GM21381 (cell line): ENCODE data around the gene PPIF.
A peak's percentile ranks its signal among the peaks of the same experiment; 100 is the strongest.
"Not testable (repeated sequence)": the region's sequence is repeated elsewhere in the genome, so short reads cannot be mapped to it uniquely, and the experiment has no call there.

Source experiments
- ATAC-seq: cut with Tn5 transposase; IDR thresholded peaks from one replicate; pipeline ENCODE4 v1.9.1; 2021; ENCODE audit warnings: mild to moderate bottlenecking, moderate library complexity; ENCODE audit not compliant: unreplicated experiment

Gene PPIF

GRCh38 chr10:79329529-79329928 lies 17.7 kb upstream of the PPIF start:
- ATAC-seq = no peak

- peak; percentile 16 for ATAC-seq
These were observed 16.0 kb upstream of the PPIF start for GRCh38 chr10:79331226-79331625.

DNA sequence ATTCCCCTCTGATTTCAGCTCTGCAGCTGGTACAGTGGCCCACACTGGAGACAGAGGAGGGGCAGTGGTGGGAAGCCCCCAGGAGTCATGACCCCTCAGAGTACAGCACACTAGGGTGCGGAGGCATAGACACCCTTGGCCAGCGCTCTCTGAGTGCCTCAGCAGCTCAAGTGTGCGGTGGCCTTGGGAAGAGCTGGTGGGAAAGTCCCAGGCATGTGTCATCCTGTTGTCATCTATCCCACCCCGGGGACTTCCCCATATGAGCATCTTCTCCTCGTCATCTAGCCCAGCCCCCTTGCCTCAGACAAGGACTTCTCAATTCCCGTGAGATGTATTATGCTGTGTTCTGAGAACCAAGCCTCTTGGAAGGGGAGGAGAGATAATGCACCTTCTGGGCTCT lies 15.6 kb upstream of the PPIF start:
- ATAC-seq = peak; percentile 75

DNA sequence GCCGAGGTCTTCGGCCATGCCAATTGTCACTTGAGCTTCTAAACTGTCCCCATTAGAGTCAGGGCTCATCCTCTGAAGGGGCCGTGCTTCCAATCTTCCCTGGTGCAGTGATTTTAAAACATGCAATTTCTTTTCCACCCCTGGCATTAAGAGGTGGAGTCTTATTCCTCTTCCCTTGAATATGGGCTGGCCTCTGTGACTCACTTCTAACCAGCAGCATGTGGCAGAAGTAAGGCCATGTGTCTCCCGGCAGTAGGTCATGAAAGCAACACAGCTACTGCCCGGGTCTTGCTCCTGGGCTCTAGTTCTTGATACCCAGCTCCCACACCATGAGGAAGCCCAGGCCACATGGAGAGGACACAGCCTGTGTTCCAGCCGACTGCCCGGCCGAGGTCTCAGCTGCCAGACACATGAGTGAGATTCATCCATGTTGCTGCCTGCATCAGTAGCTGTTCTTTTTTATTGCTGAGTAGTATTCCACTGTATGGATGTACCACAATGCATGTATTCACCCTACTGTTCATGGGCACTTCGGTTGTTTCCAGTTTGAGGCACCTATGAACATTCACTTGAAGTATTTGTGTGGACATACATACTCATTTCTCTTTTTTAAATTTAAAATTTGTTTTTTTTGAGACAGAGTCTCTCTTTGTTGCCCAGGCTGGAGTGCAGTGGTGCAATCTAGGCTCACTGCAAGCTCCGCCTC lies 14.5 kb upstream of the PPIF start:
- not testable (repeated sequence) for ATAC-seq

- no peak for ATAC-seq
These were observed 13.8 kb upstream of the PPIF start for GRCh38 chr10:79333513-79333912.

DNA sequence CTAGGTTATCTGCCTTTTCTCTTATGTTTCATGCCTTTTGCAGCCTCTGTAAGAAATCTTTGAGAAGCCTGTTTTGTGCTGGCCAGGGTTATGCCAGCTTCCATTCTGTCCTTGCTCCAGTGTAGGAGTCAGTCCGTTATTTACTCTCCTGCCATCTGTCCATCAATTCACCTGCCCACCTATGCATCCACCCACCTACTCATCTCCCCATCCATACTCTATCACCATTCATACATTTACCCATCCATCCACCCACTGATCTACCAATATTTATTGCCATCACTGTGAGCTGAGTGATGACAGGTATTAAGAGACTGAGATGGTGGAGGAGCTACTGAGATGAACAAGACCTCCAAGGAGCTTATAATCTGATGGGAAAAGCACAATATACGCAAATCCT lies 12.7 kb upstream of the PPIF start:
- ATAC-seq = no peak

GRCh38 chr10:79335094-79335469 lies 12.2 kb upstream of the PPIF start:
- ATAC-seq = no peak

GRCh38 chr10:79335470-79336235 lies 11.6 kb upstream of the PPIF start:
- no peak for ATAC-seq

DNA sequence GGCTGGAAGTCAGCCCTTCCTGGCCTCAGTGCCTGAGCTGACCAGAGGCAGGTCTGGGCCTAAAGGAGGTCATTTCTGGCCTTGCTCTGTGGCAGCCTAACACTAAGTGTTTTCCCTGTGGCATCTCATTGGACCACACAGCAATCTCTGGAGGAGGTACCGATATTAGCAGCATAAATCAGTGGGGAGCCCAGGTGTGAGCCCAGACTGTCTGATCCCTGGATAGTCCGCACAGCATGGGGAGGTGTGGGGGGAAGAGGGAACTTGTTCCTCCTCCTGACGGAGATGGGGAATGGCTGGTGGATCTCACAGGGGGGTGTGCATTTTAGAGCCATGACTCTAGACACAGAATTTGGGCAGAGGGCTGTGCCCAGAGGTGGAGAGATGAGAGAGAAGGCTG lies 11.0 kb upstream of the PPIF start:
- no peak for ATAC-seq

DNA sequence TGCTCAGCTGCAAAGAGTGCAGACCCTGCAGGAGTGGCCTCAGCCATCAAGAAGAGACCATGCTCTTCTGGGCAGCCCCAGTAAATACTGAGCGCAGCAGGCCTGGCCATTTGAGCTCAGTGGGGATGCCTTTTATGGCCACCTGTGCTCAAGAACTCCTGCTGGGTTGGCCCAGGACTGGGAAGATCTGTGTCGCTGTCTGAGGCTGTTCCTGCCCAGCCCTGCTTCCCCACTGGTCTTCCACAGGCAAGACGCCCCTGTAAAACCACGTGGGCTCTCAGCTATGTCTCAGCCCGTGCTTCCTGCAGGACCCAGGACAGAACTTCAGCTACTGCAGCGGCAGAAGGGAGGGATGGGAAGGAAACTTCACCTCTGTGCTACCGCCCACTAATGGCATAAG lies 10.5 kb upstream of the PPIF start:
- no peak for ATAC-seq

DNA sequence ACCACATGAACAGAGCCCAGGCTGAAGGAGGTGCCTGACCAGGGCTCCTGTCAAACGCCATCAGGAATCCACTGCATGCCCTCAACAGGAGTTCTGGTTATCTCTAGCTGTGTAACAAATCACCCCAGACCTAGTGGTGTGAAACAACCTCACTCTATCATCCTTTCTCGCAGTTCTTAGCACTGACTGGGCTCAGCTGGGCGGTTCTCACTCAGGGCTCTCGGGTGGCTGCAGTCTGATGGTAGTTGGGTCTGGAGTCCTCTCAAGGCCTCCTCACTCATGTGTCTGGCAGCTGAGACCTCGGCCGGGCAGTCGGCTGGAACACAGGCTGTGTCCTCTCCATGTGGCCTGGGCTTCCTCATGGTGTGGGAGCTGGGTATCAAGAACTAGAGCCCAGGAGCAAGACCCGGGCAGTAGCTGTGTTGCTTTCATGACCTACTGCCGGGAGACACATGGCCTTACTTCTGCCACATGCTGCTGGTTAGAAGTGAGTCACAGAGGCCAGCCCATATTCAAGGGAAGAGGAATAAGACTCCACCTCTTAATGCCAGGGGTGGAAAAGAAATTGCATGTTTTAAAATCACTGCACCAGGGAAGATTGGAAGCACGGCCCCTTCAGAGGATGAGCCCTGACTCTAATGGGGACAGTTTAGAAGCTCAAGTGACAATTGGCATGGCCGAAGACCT lies 9.3 kb upstream of the PPIF start:
- ATAC-seq = not testable (repeated sequence)

GRCh38 chr10:79339266-79339665 lies 8.0 kb upstream of the PPIF start:
- no peak for ATAC-seq

DNA sequence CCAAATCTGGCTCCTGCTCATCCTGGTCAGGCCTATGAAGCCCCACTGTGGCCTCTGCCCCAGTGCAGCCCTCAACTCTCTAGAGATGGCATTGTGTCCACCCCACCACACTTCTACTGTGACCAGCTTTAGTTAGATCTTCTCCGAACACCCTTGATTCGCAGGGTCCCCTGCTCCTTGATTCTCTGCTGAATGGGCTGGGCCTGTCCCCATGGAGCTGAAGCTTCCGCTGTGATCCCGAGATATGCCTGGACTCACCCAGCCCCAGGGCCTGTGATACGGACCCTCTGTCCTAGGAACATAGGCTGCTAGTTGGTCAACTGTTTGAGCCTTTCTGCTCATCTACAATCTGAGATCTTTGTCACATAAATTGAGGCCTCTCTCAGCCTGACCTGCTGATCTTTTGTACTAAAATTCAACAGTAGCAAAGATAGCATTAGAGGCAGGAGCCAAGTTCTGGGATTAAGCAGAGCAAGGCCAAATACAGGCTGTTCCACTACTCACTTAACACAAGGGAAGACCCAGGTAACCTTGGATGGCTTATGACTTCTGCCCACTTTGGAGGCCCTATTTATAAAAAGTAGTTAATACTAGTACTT lies 6.5 kb upstream of the PPIF start:
- no peak for ATAC-seq

DNA sequence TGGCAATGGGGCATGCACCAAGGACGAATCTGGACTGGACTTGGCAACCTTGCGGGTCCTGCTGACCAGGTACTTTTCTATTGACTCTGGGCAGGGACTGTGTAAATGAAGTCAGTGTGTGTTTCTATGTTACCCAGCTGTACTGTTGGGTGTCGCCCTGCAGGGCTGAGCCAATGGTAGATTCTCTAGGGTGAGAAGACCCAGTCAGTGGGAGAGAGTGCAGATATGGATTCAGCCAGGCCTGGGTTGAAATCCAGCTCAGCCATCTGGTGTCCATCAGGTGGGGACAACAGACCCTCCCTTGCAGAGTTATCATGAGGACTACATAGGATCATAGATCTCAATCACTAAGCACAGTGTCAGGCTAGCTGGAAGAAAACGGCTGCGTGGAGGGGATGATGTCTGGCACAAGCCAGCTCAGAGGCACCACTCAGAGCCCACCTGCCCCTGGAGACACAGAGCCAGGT lies 4.9 kb upstream of the PPIF start:
- no peak for ATAC-seq

DNA sequence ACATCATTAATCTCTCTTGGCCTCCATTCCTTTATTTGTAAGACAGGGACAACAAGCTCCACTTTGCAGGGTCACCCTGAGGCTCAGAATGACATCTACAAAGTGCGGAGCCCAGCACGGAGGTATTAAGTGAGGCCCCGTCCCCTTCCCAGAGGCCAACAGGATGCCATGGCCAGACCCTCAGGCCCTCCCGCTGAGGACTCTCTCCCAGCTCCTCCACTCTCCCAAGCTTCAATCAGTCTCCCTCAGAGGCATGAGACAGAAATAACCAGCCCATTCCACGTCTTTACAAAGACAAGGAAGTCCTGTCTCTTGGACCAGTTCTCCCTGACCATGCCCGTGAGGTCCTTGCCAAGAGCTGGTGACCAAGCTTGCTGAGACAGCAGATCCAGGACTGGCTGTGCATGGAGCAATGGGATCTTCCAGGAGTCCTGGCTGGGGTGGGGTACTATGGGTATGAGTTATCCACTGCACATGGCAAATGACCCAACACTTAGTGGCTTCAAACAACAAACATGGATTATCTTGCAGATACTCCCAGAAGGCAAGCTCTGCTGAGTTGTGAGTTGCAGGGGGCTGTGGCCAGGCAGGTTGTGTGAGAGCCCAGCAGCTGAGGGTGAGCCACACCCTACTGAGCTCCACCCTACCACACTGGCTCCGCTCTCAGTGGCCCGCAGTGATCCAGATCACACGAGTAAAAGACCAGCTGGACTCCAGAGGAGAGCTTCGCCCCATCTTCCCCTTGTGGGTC lies 4.3 kb upstream of the PPIF start:
- no peak for ATAC-seq

- ATAC-seq = no peak
These were observed 2.6 kb upstream of the PPIF start for GRCh38 chr10:79344502-79345195.

DNA sequence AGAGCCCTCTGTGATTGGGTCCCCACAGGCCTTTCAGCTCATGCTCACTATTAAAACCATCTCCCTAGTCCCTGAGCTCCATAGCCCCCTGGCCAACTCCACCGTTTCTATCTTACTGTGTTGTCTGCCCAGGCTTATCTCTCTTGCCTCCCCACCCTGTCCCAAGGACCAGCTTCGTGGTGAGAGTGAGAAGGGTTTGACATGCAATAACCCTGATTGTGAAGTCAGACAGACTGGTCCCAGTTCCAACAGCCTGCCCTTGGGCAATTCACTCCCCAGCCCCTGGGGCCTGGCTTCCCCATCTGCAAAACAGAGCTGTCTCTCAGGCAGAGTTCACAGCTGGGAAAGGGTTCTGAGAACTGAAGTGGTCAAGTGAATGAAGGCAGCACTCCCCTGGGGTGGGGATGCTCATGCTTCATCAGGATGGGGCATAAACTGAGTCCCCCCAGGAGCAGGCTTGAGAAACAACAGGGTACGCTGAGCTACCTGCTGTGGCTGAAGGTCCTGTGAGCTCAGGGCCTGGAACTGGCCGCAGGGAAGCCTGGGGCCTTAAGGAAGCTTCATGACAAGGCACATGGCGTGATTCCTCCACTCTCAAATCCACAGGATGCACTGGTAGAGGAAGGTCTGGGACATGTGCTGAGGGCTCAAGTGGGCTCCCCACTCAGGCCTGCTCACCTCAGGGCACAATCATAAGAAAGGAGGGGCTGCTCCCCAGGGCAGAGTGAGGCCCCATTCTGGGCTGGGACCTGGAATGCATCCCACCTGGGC lies 1.8 kb upstream of the PPIF start:
- ATAC-seq = no peak

- no peak for ATAC-seq
These were observed 1.3 kb upstream of the PPIF start for GRCh38 chr10:79346012-79346340.

GRCh38 chr10:79346388-79347225 lies 662 bp upstream of the PPIF start:
- ATAC-seq = no peak
